LNCaP clone FGC (cell line): ENCODE measurements around the gene MOCS2.

ENCODE experiments used
- DNase-seq: peaks from one replicate; pipeline ENCODE4 v3.0.0-alpha.2; 2011; ENCODE audit warnings: low read depth
- H3K4me3 ChIP-seq: 2 replicates; pipeline ENCODE4 v1.5.1; 2011; ENCODE audit warnings: mild to moderate bottlenecking, low read depth, low read length, control low read depth
- CTCF ChIP-seq: IDR thresholded peaks from 2 replicates; pipeline ENCODE4 v1.5.1; 2012; ENCODE audit warnings: mild to moderate bottlenecking; ENCODE audit not compliant: control insufficient read depth, insufficient read depth; ENCODE audit errors: extremely low read depth

Gene MOCS2

DNA sequence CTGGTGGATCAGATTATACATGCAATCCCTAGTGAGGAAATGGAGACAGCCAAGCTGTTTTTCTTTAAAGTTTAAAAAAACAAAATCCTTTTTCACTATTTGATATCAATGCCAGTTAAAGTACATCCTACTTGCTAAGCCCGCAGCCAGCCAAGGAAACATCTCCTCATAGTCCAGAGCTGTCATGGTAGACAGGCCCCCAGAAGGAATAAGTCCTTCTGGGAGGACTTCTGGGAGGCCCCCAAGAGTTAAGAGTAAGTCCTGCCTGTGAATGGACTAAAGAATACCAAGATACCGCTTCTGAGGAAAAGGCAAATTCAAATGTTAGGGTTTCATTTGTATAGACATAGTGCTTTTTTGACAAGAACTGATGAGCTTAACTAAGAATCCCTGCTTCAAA is 38.3 kb downstream of the MOCS2 start:
- H3K4me3 ChIP-seq = no peak overlapping the region
- TF ChIP-seq CTCF = no peak
- no peak for DNase-seq

DNA sequence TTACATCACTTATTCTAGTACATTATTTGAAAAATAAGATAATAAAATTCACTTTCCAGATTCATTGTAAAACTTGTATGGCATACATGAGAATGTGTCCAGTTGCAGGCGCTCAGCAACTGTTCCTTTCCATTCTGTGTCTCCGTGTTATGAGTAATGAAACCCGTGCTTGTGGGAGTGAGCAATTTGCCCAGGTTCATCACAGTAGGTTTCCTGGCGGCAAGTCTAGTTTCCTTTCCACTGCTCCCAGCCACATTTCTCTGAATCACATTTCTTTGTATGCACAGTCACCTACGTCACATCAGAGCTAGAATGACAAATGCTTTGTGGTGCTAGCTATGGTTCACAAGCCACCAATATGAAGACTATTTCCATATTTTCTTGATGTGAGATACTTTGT is 39.9 kb downstream of the MOCS2 start:
- no peak for TF ChIP-seq CTCF
- no peak for DNase-seq
- H3K4me3 ChIP-seq = no peak overlapping the region

GRCh38 chr5:53068291-53068836 is 41.2 kb downstream of the MOCS2 start:
- DNase-seq = no peak
- no peak overlapping the region for H3K4me3 ChIP-seq

DNA sequence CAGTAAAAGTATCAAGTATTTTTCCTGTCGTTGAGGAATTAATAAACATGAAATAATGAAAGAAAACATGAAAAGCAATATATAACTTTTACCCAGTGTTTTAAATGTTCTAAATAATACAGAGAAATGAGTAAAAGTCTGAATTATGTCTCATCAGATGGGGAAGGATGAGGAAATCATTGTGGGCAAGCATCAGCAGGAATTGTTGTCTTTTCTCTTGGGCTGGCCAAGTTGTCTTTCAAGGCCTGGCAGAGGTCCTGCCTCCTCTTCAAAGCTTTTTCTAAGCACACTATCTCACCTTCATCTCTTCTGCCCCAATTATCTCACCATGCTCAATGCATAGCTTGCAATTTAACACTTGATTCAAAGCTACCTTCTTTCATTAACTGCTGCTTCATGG is 41.9 kb downstream of the MOCS2 start:
- DNase-seq = no peak
- TF ChIP-seq CTCF = no peak

More at GRCh38 chr5:53068291-53068836, 41.2 kb downstream of the MOCS2 start:
- no peak for TF ChIP-seq CTCF

DNA sequence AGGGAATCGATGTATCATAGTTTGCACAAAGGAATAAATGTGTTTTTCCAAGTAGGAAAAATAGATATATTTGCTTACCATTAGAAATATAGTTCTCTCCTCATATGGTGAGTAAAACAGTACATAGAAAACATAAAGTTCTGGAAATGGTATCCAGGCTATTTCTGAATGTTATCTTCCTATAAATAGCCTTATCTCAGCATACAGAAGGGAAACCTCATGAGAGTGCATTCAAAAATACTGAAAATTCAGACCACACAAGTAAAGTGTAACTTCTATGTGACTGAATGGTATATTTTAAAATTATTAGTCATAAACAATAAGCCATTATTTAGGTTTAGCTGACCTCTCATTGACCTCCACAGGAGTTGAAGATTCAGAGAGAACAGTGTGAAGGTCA is 43.5 kb downstream of the MOCS2 start:
- TF ChIP-seq CTCF = no peak
- H3K4me3 ChIP-seq = no peak overlapping the region
- no peak for DNase-seq

More for the DNA sequence above, 41.9 kb downstream of the MOCS2 start:
- no peak overlapping the region for H3K4me3 ChIP-seq

- no peak for TF ChIP-seq CTCF
- H3K4me3 ChIP-seq = no peak overlapping the region
- DNase-seq = no peak
These were observed 45.8 kb downstream of the MOCS2 start for GRCh38 chr5:53063791-53064190.

GRCh38 chr5:53063176-53063575 is 46.4 kb downstream of the MOCS2 start:
- H3K4me3 ChIP-seq = no peak overlapping the region
- TF ChIP-seq CTCF = no peak
- no peak for DNase-seq
